Prostate gland (tissue), 2 donors: ENCODE measurements around the gene CNTN5.

Source experiments
- POLR2A ChIP-seq: fragments of 450-650 bp; IDR thresholded peaks from one replicate; pipeline ENCODE4 v1.6.1; 2016; ENCODE audit warnings: antibody characterized with exemption, mild to moderate bottlenecking
- POLR2AphosphoS5 ChIP-seq: sonication (generic); formaldehyde crosslinking; IDR thresholded peaks from one replicate; pipeline ENCODE4 v1.6.1; 2017; ENCODE audit warnings: antibody characterized with exemption
- TF ChIP-seq, protein P1 (sequence below), 4 experiments: fragments of 200-600 bp in 2 of 4; fragments of 450-650 bp in 2 of 4; sonication (generic) in 2 of 4; IDR thresholded peaks; 1 replicate in 3 of 4; 2 replicates in 1 of 4; pipeline ENCODE4 v1.5.1; 2016 to 2019; ENCODE audit warnings: antibody characterized with exemption in 4 of 4, mild to moderate bottlenecking in 2 of 4, moderate library complexity in 2 of 4

DNA sequence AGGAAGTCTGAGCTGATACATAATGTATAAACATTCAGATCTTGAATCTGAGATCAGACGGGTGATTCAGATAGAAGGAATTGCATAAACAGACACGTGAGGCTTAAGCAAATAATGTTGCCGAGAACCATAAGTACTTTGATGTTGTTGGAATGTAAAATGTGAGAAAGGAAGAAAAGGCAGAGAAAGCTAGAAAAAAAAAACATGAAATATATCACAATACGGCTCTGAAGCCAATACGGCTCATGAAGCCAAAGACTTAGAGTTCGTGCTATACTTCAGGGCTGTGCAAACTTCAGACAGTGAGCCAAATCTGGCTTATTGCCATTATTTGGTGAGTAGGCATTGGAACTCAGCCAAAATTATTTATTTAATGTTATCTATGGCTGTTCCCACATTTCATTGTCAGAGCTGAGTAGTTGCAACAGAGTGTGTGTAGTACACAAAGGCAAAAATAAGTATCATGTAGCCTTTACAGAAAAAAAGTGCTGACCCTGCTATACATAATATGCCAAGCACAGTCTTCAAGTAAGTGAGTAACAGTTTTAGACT lies 673.3 kb downstream of the CNTN5 start:
- TF ChIP-seq, protein P1, sequence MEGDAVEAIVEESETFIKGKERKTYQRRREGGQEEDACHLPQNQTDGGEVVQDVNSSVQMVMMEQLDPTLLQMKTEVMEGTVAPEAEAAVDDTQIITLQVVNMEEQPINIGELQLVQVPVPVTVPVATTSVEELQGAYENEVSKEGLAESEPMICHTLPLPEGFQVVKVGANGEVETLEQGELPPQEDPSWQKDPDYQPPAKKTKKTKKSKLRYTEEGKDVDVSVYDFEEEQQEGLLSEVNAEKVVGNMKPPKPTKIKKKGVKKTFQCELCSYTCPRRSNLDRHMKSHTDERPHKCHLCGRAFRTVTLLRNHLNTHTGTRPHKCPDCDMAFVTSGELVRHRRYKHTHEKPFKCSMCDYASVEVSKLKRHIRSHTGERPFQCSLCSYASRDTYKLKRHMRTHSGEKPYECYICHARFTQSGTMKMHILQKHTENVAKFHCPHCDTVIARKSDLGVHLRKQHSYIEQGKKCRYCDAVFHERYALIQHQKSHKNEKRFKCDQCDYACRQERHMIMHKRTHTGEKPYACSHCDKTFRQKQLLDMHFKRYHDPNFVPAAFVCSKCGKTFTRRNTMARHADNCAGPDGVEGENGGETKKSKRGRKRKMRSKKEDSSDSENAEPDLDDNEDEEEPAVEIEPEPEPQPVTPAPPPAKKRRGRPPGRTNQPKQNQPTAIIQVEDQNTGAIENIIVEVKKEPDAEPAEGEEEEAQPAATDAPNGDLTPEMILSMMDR (IDR thresholded peaks at IDR 0.05) = no peak
- TF ChIP-seq POLR2A (no peak), POLR2AphosphoS5 (no peak)
